PFSK-1 (cell line): ENCODE measurements around the gene ZNF112.

Source experiments
- POLR2AphosphoS5 ChIP-seq: IDR thresholded peaks from 2 replicates; pipeline ENCODE4 v1.6.1; 2012; ENCODE audit warnings: low read depth, mild to moderate bottlenecking, control low read depth, low read length, moderate library complexity
- REST ChIP-seq, 2 experiments: IDR thresholded peaks; 2 replicates each; pipeline versions ENCODE4 v1.6.1 to v1.8.0; 2011 to 2012; ENCODE audit warnings: low read depth in 2 of 2, low read length in 2 of 2, control low read depth in 1 of 2, inconsistent platforms in 1 of 2, mild to moderate bottlenecking in 1 of 2, moderate library complexity in 1 of 2; ENCODE audit not compliant: insufficient read depth in 1 of 2
- SIN3A ChIP-seq: IDR thresholded peaks from 2 replicates; pipeline ENCODE4 v1.6.1; 2012; ENCODE audit warnings: mild to moderate bottlenecking, low read length, moderate library complexity, borderline replicate concordance; ENCODE audit not compliant: insufficient read depth
- TAF1 ChIP-seq: IDR thresholded peaks from 2 replicates; pipeline ENCODE4 v1.6.1; 2012; ENCODE audit warnings: low read length, control low read depth, borderline replicate concordance; ENCODE audit not compliant: insufficient read depth

- no peak for TF ChIP-seq SIN3A
- TF ChIP-seq REST (IDR thresholded peaks at IDR 0.05; ENCODE audit: insufficient read depth in 1 of 2, low read depth in 2 of 2, low read length in 2 of 2): no peak
- no peak for TF ChIP-seq POLR2AphosphoS5
- no peak for TF ChIP-seq TAF1
Observed at GRCh38 chr19:44305457-44305856, 51.0 kb downstream of the ZNF112 start.
